Fibroblast of skin of left biceps (primary cell): ENCODE data around the gene SCRN1.

ENCODE experiments used
- DNase-seq, 2 experiments: peaks; one replicate each; pipeline ENCODE4 v3.0.0-alpha.2; 2013; ENCODE audit warnings: low read depth in 2 of 2

Gene SCRN1

DNA sequence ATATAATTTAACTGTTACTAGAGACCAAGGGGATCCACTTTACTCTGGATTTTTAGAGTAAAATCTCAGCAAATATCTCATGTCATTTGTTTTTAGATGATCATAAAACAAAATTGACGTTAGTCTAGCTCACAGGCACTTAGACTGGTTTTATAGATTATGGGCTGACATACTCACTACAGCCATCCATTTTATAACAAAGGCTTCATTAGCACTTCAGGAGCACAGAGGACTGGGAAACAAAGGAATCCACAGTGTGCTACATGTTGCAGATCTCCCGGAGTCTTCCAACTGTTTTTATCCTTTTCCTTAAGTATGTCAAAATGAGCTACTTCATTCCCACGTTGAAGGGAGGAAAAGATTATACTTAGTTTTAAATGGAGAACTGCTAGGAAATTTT, 15.9 kb upstream of the SCRN1 start:
- no peak for DNase-seq

DNA sequence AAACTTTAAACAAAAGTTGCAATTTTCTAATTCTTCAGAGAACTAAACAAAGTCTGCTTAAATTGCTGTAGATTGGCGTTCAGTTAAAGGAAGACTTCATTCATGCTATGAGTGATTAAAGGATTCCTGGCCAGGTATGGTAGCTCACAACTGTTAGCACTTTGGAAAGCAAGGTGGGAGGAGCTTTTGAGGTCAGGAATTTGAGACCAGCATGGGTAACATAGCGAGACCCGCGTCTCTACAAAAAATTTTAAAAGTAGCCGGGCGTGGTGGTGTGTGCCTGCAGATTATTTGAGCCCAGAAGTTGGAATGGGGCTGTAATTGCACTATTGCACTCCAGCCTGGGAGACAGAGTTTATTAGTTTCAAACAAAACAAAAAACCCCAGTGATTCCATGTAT, 13.5 kb upstream of the SCRN1 start:
- DNase-seq = no peak

DNA sequence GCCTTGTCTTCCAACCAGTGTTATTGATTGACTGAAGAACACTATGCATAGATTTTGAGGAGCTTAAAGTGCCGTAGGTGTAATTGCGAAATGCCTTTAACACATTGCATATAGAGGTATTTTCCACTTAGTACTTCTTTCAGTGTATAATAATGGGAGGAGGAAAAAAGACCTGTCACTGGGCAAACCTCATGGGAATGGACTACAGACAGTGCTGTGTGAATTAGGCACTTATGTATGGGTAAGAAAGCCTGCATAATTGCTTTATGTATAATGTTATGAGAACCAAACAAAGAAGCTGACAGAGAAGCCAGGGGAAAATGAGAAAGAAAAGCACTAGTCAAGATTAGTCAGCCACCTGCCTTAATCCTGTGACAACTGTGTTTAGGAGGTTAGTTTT, 12.4 kb upstream of the SCRN1 start:
- no peak for DNase-seq

DNA sequence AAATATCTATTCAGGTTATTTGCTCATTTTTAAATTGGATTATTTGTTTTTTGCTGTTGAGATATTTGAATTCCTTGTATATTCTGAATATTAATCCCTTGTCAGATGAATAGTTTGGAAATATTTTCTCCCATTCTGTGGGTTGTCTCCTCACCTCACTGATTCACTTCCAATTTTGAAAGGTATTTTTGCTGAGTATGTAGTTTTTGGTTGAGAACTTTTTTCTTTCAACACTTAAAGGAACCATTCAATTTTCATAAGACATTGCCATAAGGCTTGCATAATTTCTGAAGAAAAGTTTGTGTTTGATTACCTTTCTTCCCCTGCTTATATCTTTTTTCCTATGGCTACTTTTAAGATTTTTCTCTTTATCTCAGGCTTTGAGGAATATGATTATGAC, 8.9 kb upstream of the SCRN1 start:
- no peak for DNase-seq

DNA sequence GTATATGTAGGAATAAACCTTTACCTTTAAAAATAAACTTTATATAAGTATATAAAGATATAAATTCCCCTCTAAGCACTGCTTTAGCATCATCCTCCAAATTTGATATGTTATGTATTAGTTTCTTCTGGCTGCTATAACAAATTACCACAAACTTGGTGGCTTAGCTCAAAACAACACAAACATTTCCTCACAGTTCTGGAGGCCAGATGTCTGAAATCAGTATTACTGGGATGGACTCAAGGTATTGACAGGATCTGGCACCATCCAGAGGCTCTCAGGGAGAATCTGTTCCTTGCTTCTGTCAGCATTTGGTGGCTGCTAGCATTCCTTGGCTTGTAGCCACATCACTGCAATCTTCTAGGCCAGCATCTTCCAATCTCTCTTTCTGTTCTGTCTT, 6.7 kb upstream of the SCRN1 start:
- DNase-seq = no peak

DNA sequence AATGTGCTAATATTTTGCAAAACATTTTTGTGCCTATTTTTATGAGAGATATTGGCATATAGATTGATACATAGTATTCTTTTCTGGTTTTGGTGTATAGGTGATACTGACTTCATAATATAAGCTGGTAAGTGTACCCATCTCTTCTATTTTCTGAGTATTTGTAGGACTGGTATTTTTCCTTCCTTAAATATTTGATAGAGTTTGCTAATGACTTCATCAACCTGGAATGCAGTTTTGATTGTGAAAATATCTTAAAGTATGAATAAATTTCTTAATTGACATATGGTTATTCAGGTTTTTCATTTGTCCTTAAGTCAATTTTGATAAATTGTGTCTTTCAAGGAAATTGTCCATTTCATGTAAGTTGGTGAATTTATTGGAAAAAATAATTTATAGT, 6.1 kb upstream of the SCRN1 start:
- DNase-seq = no peak

DNA sequence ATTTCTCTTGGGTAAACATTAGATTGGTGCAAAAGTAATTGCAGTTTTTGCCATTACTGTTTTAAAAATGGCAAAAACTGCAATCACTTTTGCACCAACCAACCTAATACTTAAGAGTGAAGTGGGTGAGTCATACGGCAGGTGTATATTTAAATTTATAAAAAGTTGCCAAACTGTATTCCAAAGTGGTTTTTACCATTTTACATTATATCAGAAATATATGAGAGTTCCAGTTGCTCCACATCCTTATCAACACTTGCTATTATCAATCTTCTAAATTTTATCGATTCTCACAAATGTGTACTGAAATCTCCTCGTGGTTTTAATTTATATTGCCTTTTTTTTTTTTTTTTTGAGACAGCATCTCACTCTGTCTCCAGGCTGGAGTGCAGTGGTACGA, 3.5 kb upstream of the SCRN1 start:
- DNase-seq = no peak

DNA sequence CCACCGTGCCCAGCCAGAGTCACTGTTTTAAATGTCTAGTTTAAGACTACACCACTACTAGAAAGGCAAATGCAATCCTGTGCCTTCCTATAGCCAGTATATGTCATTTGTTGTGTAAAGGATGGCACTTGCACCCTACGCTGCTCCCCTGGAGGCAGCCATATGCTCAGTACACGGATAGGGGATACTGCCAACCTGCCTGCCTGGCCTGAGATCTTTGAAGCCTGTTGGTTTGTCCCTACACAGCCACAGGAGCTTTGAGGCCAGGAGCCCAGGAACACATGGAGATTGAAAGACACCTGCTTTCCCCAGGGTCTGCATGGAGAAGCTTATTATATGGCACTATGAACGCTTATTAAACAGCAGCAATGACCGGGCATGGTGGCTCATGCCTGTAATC, 2.3 kb upstream of the SCRN1 start:
- no peak for DNase-seq

DNA sequence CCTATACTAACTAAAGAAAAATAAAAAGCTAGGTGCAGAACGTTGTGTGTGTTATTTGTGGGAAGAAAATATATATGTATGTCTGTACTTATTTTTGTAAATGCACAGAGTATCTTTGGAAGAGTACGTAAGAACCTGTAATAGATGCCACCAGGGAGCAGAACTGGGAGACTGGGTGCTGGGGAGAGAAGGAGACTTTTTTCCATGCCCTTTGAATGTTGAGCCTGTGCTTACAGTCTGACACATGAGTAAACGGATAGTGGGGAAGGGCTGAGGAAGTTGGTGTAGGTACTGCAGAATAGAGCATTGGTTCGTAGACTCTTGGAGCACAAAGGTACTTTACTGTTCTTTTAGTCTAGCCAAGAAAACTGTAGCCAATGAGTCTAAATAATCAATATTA, 1.3 kb upstream of the SCRN1 start:
- DNase-seq = no peak

DNA sequence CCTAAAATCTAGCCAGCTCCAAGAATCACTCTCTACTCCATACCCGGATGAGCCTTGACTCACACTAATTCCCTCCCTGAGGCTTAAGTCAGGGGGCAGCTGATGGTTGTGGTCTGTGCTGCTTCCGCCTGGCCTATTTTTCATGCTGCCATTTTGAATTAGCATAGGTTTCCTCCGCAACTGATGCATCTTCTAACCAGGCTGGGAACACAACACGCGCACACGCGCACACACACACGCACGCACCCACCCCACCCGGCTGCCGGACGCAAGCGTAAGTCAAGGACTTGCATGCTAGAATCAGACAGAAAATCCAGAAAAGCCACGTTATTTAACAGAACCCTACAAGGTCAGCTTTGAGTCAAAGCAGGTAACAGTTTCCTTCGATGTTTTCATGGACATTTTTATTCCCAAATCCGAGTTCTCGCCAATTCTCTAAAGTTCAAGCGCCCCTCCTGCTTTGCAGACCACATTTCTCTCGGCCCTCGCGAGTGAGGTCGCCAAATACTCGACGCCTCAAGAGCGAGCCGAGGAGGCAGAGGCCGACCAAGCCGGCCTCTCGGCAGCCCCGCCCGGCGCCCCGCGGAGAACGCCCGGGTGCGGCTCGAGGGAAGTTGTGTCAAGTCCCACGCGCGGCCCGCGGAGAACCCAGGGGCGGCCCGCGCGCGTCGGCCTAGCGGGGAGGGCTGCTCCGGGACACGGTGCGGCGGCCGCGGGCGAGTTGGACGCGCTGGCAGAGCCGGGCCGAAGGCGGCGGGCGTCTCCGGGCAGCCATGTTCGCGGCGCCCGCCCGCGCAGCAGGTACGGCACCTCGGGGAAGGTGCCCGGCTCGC, 961 bp downstream of the SCRN1 start:
- peak; percentile 47 to 53 for DNase-seq

DNA sequence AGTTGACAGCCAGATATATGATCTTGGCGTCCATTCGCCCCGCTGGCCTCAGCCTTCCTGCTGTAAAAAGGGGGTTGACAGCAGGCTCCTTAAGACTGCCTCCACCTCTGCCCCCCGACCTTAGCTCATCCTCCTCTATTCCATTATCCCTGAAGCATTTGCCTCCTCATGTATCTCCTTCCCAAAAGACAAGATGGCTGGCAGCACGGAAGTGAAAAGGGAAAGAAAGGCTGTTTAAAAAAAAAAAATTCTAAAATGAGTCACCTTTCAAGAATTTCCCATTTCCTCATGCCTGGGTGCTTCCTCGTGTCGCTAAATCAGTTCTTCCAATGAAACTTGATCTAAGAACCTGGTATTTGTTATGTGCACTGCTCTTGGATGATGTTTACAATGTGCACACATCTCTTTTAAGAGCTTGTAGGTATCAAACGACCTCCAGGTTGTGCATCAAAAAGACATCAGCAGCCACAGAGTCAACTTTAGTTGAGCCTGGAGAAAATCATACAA, 1.7 kb downstream of the SCRN1 start:
- peak; percentile 69 to 70 for DNase-seq

DNA sequence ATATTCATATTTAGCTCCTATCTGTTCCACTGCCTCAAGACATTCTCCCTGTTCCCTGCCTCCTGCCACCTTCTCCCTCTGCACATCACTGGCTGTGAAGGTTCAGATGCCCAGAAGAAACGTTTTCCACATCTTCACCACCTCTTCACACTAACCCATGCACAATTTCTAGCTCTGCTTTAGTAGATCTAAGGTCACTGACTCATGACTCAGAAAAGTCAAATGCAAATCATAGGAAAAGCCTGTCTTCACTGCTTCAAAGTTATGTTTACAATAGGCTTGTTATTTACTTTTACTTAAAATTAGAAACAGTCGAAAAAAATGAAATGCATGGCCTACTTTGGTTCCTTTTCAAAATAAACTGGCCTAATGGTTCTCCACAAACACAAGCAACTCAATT, 2.5 kb downstream of the SCRN1 start:
- DNase-seq = no peak

DNA sequence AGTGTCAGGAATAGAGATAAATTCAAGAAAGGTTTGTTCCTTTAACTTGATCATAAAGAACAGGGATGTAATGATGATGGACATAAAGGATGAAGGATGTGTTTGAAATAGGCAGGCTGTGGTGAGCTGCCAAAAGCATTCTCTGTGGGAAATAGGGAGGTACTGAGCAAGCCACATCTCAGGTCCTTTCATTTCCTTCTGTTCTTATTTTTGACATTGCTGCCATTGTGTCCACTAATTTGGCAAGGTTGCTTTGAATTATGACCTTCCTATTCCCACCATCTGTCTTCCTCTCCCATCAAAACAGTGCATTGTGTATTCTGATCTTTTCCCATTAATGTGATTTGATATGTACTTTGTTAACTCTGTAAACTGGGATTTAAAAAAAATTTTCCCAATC, 9.4 kb downstream of the SCRN1 start:
- DNase-seq = no peak

DNA sequence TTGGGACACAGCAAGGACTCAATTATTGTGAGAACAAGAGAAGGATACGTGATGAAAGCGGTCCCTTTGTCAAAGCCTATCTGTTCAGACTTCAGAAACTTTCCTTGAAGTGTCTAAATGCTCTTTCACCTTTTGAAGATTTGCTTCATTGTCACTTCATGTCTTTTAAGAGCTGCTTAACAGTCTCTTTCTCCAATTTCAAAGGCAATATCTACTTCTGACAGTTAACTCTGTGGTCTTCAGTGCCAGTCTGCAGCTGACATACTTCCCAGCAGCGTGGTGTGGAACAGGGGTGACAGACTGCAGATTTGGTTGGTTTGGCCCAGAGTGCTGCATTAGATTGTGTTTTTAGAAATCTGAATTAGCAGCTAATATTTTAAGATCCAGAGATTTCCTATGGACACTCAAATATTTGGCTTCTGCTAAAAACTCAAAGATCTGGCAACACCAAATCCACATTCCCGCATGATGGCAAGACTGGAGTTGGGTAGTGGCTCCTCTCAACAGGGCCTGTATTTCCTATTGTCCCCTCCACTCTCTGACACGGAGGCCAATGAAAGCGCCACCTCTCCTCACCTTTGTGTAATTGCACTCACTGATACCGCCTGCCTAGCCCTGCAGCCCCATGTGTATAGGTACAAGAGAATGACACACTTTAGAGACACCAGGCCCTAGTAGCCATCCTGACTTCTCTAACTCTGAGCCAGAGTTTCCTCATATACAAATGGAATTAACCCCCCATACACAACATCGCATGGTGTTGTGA, 11.5 kb downstream of the SCRN1 start:
- no peak for DNase-seq

DNA sequence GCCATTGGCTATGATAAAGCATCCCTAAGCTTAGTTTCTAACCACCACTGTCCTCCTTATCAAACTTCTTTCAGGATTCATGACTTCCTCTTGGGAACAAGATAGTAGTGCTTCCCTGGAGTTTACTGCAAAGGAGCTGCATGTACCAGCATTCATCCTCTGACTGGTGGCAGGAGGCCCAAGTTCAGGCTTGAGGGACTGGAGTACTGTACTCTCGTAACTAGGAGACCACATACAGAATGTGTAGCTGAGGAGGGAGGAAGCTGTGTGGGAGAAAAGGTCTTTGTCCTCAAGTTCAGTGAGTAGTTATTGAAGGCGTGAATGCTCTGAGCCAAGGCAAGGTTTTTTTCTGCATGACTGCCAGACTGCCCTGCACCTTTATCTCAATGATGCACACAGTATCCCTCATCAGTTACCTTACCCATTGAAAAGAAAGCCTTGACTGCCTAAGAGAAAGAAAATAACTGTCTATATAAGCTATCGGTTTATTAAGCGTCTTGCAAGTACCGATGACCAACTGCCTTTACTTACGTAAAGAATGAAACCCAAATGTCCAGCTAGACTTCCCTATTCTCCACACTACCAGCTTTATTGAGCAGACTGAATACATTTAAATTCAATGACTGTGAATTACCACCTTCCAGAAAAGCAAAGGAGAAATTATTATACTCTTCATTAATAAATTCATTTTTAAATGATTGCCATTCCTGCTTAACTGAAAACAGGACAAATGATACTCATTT, 12.8 kb downstream of the SCRN1 start:
- DNase-seq = no peak

DNA sequence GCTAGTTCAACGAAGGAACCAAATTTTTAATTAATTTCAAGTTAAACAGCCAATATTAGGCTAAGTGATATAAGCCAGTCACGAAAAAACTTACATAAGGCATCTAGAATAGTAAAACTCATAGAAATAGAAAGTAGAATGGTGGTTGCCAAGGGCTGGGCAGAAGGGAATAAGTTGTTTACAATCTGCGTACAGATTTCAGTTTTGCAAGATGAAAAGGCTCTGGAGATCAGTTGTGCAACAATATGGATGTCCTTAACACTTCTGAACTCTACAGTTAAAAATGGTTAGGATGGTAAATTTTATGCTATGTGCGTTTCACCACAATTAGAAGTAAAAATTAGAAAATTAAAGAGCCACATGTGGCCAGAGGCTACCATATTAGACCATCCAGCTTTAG, 13.3 kb downstream of the SCRN1 start:
- no peak for DNase-seq

DNA sequence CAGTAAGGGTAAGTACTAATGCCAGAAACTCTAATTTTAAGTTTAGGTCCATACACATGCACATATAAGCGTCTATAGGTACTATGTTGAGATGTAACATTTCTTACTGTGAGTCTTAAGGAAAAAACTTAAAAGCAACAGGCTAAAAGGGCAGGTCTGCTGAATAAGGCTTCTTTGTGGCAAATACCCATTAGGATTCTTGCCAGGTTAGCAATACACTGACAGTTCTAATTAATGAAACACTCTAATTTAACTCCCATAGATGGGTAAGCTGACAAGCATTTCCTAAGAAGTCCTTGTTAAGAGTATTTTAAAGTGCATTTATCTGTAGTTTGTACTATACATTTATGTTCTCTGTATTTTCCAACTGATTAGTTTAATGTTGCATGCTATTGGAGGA, 14.0 kb downstream of the SCRN1 start:
- DNase-seq = no peak

DNA sequence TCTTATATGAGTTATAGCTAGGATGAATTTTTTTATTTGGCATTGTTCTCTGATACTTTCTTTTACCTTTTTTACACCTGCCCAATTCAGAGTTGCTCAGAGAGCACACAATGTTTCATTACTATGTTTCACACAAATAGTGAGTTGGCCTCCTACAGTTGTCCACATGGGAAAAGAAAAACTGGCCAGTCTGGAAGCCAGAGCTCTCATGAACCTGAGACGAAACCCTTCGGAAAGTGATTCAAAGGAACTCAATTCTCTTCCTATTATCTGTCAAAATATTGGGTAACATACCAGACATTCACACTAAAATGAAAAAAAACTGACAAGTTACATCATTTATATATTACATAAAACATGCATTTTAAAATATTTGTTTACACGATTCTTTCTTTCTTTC, 15.3 kb downstream of the SCRN1 start:
- DNase-seq = no peak

DNA sequence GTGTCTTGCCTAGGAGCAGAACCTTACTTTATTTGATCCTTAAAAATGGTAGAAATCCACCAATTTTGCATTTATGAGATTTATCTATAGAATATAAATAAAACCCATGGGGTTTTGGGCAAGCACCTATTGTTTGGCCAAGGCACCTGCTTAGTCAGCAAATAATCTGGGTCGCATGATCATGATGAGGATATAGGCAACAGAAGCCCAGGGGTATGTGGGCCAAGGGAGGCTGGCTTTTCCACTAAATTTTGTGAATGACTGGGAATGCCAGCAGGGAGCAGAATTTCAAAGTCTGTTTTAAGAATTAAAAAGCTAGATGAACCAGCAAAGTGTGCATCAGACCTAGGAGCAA, 17.3 kb downstream of the SCRN1 start:
- DNase-seq = no peak

DNA sequence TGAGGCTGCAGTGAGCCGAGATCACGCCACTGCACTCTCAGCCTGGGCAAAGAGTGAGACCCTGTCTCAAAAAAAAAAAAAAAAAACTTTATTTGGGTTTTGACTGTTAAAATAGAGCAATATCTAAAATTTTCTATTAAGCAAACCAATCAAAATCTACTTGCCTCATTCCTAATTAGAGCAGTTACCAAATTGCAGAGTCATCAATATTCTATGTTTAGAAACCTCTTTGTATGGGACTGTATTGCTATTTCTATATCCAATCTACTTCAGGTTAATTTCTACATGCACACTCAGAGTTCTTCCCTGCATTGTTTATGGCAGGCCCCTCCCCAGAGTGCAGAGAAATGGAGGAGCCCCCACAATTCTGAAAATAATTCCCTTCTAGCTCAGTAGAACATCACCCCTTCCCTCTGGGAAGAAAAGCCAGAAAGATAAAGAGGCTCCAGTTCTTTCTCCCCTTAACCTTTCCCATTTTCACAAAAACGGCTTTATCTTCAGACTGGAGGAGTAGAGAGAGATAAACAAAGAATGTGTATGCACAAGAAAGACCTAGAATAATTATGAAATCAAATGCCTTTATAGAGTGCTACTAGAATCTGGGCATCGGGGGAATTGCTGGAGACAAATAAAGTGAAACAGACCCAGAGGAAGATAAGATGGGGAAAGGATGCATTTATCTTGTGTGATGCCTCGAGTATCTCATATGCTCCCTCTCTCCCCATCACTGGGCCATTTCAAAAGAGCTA, 17.9 kb downstream of the SCRN1 start:
- no peak for DNase-seq

DNA sequence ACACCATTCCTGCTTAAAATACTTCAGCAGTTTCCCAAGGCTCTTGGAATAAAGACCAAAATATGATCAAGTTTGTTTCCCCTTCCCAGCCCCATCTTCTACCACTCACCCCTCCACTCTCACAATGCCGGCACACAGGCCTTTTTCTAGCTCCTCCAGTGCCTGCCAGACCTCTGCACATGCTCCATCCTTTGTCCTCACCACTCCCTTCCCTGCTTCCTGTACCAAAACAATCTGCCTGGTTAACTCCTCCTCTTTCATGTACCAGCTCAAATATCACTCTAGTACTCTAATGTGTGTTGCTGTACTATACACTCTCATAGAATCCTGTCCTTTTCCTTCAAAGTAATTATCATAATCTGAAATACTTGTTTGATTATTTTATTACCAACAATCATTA, 19.4 kb downstream of the SCRN1 start:
- no peak for DNase-seq

DNA sequence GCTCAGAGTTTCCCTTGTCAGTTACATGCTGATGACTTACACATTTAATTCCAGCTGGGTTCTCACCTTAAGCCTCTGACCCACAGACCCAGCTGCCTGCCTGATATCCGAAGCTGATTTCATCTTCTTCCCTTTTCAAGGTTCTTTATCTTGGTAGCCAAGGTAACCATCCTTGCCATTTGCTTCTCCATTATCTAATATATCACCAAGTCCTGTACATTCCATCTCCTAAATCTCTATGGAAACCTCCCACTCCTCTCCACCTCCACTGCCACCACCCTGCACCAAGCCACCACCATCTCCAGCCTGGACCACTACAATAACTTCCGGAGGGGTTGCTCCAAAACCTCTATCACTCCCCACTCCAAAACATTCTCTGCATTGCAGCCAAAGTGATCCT, 19.9 kb downstream of the SCRN1 start:
- DNase-seq = no peak
